K562 (cell line): ENCODE data around the gene FAM167B. TPM values are rescaled to one million over a fixed set of nuclear protein-coding genes. Genes with fewer than 3 reads are reported as not detected.

Experiments used
- ETV1 ChIP-seq: fragments of 450-650 bp; conservative IDR thresholded peaks from 2 replicates; pipeline ENCODE4 v1.6.1; 2016; ENCODE audit warnings: missing genetic modification characterization, control low read depth, low read depth, missing compliant biosample characterization
- EWSR1 ChIP-seq: fragments of 450-650 bp; IDR thresholded peaks from 2 replicates; pipeline ENCODE4 v1.6.1; 2018; ENCODE audit warnings: borderline replicate concordance, mild to moderate bottlenecking, low read depth, moderate library complexity; ENCODE audit not compliant: partially characterized antibody
- GATAD2A ChIP-seq: fragments of 450-650 bp; IDR thresholded peaks from 2 replicates; pipeline ENCODE4 v1.6.1; 2017
- MTA3 ChIP-seq: fragments of 450-650 bp; formaldehyde crosslinking; IDR thresholded peaks from 2 replicates; pipeline ENCODE4 v1.6.1; 2017; ENCODE audit warnings: mild to moderate bottlenecking, borderline replicate concordance
- MYBL2 ChIP-seq, 2 experiments: fragments of 450-650 bp in 1 of 2; sonication (generic) in 1 of 2; formaldehyde crosslinking in 1 of 2; IDR thresholded peaks; 2 replicates each; pipeline versions ENCODE4 v1.6.1 to v1.8.1; 2017 to 2022; ENCODE audit warnings: borderline replicate concordance in 1 of 2, inconsistent platforms in 1 of 2, low read depth in 1 of 2, mild to moderate bottlenecking in 1 of 2, missing genetic modification reagents in 1 of 2, moderate library complexity in 1 of 2
- NFE2L1 ChIP-seq: fragments of 450-650 bp; IDR thresholded peaks from 2 replicates; pipeline ENCODE4 v1.6.1; 2016; ENCODE audit warnings: missing genetic modification characterization, low read depth, mild to moderate bottlenecking, missing compliant biosample characterization, moderate library complexity, borderline replicate concordance
- NUFIP1 ChIP-seq: fragments of 450-650 bp; IDR thresholded peaks from 2 replicates; pipeline ENCODE4 v1.6.1; 2018; ENCODE audit not compliant: partially characterized antibody
- SNRNP70 ChIP-seq: fragments of 200-400 bp; formaldehyde crosslinking; optimal IDR thresholded peaks from 2 replicates; pipeline ENCODE3; 2017; ENCODE audit warnings: low read depth, low read length
- TAF9B ChIP-seq: fragments of 450-650 bp; IDR thresholded peaks from 2 replicates; pipeline ENCODE4 v1.6.1; 2018; ENCODE audit warnings: mild to moderate bottlenecking; ENCODE audit not compliant: partially characterized antibody
- TEAD4 ChIP-seq, 2 experiments: sonication (generic) in 1 of 2; formaldehyde crosslinking in 1 of 2; IDR thresholded peaks; 2 replicates each; pipeline versions ENCODE4 v1.6.1 to v1.8.0; 2012 to 2022; ENCODE audit warnings: borderline replicate concordance in 1 of 2, inconsistent platforms in 1 of 2, low read length in 1 of 2, mild to moderate bottlenecking in 1 of 2, missing genetic modification reagents in 1 of 2
- TRIM28 ChIP-seq: fragments of 450-650 bp; IDR thresholded peaks from 2 replicates; pipeline ENCODE4 v1.6.1; 2017
- XRCC4 ChIP-seq: IDR thresholded peaks from one replicate; pipeline ENCODE4 v1.6.1; 2011; ENCODE audit not compliant: insufficient read depth, insufficient read length; ENCODE audit errors: extremely low read depth
- YY1 ChIP-seq, 3 experiments: IDR thresholded peaks; 2 replicates each; pipeline ENCODE4 v1.6.1; 2011; ENCODE audit warnings: low read length in 2 of 3, mild to moderate bottlenecking in 2 of 3, moderate library complexity in 2 of 3, borderline replicate concordance in 1 of 3, control low read depth in 1 of 3, low read depth in 1 of 3; ENCODE audit not compliant: insufficient read depth in 3 of 3, insufficient replicate concordance in 2 of 3, control insufficient read depth in 1 of 3, insufficient read length in 1 of 3; ENCODE audit errors: extremely low read depth in 1 of 3
- ZNF134 ChIP-seq: fragments of 250-450 bp; sonication (Bioruptor Pico); conservative IDR thresholded peaks from 2 replicates; pipeline ENCODE4 v1.4.0; 2020
- ZNF766 ChIP-seq: fragments of 200-800 bp; sonication (Bioruptor generic); conservative IDR thresholded peaks from 2 replicates; pipeline ENCODE4 v1.6.1; 2016; ENCODE audit warnings: missing genetic modification characterization, missing compliant biosample characterization
- ZSCAN29 ChIP-seq: fragments of 450-650 bp; IDR thresholded peaks from 2 replicates; pipeline ENCODE4 v1.6.1; 2017
- polyA plus RNA-seq, 8 experiments: library from polyadenylated mRNA; depleted of rRNA in 4 of 8; stranded (reverse) in 5 of 8; unstranded in 3 of 8; fragments of >200 nt; fragmentation: Nextera tagmentation in 2 of 8; fragmentation: Illumina TruSeq in 1 of 8; extraction: Ambion mirVana in 2 of 8; extraction: Trizol in 1 of 8; gene quantifications; 2 replicates each; pipeline versions ENCODE4 v1.2.1 to v1.2.3, GENCODE V29; 2011 to 2014; ENCODE audit warnings: inconsistent platforms in 1 of 8, missing spikeins in 1 of 8
- total RNA-seq, 7 experiments: library from RNA; depleted of rRNA in 6 of 7; stranded (reverse); fragments of >200 nt in 6 of 7; fragmentation: Illumina TruSeq in 2 of 7; extraction: Trizol in 2 of 7; gene quantifications; 2 replicates each; pipeline versions ENCODE4 v1.2.1 to v1.2.3, GENCODE V29; 2011 to 2021; ENCODE audit warnings: low replicate concordance in 1 of 7
- TF ChIP-seq, protein P1 (sequence below): fragments of 250-450 bp; sonication (Bioruptor Pico); IDR thresholded peaks from 2 replicates; pipeline ENCODE4 v1.4.0; 2020
- TF ChIP-seq, protein P2 (sequence below): fragments of 450-650 bp; formaldehyde crosslinking; conservative IDR thresholded peaks from 2 replicates; pipeline ENCODE4 v1.4.0; 2022; ENCODE audit warnings: mild to moderate bottlenecking, missing genetic modification characterization
- TF ChIP-seq, protein P3 (sequence below): fragments of 250-450 bp; sonication (Bioruptor Pico); IDR thresholded peaks from 2 replicates; pipeline ENCODE4 v1.8.0; 2021; ENCODE audit warnings: moderate library complexity, mild to moderate bottlenecking, inconsistent platforms
- TF ChIP-seq, protein P4 (sequence below): fragments of 250-450 bp; sonication (Bioruptor Pico); IDR thresholded peaks from 2 replicates; pipeline ENCODE4 v1.8.0; 2021; ENCODE audit warnings: borderline replicate concordance, mild to moderate bottlenecking, moderate library complexity; ENCODE audit not compliant: poor library complexity, severe bottlenecking
- TF ChIP-seq, protein P5 (sequence below): fragments of 250-450 bp; sonication (Bioruptor Pico); IDR thresholded peaks from 2 replicates; pipeline ENCODE4 v1.8.0; 2022; ENCODE audit warnings: inconsistent platforms, mild to moderate bottlenecking, moderate library complexity, borderline replicate concordance

Gene FAM167B
- total and polyA plus RNA-seq, 9 of the 15 experiments (the other 6 are each of a cell fraction or from before 2014, with no cell fraction given), result not detected

DNA sequence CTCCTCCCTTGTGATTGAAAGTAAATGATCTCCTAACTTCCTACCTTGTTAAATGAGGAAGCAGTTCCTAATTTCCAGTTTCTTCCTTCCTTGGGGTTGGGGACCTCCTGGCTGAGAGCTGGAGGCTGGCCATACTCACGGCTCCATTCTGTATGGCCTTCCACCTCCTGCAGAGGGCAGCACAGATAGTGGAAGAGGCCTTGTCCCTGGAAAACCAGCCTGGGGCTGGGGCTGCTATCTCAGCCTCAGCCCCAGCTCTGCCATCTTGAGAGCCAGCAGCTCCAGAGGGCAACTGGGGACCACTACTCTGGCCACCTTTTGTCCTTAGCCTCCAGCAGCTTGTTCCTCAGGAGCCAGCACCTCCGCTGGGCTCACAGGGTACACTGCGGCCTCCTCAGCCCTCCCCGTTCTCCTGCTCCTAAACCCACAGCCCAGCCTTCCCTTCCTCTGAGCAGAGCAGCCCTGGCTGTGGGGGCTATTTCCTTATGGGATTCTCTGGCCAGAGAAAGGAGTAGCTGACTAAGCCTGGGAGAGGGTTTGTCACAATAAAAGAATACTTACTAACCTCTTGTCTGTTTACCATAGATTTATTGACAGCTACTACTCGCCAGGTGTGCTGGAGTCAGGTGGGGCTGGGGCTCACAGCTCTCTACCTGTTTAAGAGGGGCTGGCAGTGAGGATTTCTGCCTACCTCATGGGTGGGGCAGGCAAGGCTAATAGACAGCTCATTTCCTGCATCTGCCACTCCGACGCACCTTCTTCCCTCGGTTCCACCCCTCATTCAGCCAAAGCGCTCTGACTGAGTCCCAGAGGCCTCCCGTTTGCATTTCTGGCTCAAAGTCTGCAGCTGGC lies 31.2 kb upstream of the FAM167B start (continued):
- TF ChIP-seq SNRNP70, result no peak
- no peak for TF ChIP-seq EWSR1
- no peak for TF ChIP-seq NUFIP1
- TF ChIP-seq TEAD4 (IDR thresholded peaks at IDR 0.05; ENCODE audit: low read length), result 0 out of 2 replicates have a peak, but pooled peaks have one; percentile 17
- TF ChIP-seq TEAD4 (CRISPR knock-in tag; IDR thresholded peaks at IDR 0.05; ENCODE audit: borderline replicate concordance), result no peak
- TF ChIP-seq NFE2L1 (tag), result no peak
- no peak for TF ChIP-seq GATAD2A
- no peak for TF ChIP-seq TAF9B
- peak; percentile 43; the same call in 1 of the 2 replicates for TF ChIP-seq MTA3
- no peak for TF ChIP-seq MYBL2 (IDR thresholded peaks at IDR 0.05; ENCODE audit: low read depth)
- no peak for TF ChIP-seq MYBL2 (CRISPR knock-in tag; IDR thresholded peaks at IDR 0.05; ENCODE audit: borderline replicate concordance)
- TF ChIP-seq ZNF134 (CRISPR knock-in tag), result no peak
- TF ChIP-seq, protein P1, sequence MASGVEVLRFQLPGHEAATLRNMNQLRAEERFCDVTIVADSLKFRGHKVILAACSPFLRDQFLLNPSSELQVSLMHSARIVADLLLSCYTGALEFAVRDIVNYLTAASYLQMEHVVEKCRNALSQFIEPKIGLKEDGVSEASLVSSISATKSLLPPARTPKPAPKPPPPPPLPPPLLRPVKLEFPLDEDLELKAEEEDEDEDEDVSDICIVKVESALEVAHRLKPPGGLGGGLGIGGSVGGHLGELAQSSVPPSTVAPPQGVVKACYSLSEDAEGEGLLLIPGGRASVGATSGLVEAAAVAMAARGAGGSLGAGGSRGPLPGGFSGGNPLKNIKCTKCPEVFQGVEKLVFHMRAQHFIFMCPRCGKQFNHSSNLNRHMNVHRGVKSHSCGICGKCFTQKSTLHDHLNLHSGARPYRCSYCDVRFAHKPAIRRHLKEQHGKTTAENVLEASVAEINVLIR (CRISPR knock-in tag), result no peak
- TF ChIP-seq ZSCAN29, result no peak
- TF ChIP-seq, protein P2, sequence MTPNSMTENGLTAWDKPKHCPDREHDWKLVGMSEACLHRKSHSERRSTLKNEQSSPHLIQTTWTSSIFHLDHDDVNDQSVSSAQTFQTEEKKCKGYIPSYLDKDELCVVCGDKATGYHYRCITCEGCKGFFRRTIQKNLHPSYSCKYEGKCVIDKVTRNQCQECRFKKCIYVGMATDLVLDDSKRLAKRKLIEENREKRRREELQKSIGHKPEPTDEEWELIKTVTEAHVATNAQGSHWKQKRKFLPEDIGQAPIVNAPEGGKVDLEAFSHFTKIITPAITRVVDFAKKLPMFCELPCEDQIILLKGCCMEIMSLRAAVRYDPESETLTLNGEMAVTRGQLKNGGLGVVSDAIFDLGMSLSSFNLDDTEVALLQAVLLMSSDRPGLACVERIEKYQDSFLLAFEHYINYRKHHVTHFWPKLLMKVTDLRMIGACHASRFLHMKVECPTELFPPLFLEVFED (CRISPR knock-in tag), result no peak
- no peak for TF ChIP-seq ETV1 (tag)
- TF ChIP-seq, protein P3, sequence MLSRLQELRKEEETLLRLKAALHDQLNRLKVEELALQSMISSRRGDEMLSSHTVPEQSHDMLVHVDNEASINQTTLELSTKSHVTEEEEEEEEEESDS (CRISPR knock-in tag), result no peak
- TF ChIP-seq ZNF766 (CRISPR knock-in tag), result no peak
- TF ChIP-seq TRIM28, result no peak
- peak in 2 of 3 experiments; percentile 54 to 71 for TF ChIP-seq YY1 (IDR thresholded peaks at IDR 0.05; ENCODE audit: borderline replicate concordance in 1 of 3, control insufficient read depth in 1 of 3, extremely low read depth in 1 of 3, insufficient read depth in 3 of 3, insufficient read length in 1 of 3, insufficient replicate concordance in 2 of 3, low read depth in 1 of 3, low read length in 2 of 3)
- TF ChIP-seq XRCC4, result no peak
- TF ChIP-seq, protein P4, sequence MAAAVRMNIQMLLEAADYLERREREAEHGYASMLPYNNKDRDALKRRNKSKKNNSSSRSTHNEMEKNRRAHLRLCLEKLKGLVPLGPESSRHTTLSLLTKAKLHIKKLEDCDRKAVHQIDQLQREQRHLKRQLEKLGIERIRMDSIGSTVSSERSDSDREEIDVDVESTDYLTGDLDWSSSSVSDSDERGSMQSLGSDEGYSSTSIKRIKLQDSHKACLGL (CRISPR knock-in tag), result no peak
- TF ChIP-seq, protein P5, sequence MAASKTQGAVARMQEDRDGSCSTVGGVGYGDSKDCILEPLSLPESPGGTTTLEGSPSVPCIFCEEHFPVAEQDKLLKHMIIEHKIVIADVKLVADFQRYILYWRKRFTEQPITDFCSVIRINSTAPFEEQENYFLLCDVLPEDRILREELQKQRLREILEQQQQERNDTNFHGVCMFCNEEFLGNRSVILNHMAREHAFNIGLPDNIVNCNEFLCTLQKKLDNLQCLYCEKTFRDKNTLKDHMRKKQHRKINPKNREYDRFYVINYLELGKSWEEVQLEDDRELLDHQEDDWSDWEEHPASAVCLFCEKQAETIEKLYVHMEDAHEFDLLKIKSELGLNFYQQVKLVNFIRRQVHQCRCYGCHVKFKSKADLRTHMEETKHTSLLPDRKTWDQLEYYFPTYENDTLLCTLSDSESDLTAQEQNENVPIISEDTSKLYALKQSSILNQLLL (CRISPR knock-in tag), result no peak
